ENCODE measurements around the gene PXDN.

PXDN gene

DNA sequence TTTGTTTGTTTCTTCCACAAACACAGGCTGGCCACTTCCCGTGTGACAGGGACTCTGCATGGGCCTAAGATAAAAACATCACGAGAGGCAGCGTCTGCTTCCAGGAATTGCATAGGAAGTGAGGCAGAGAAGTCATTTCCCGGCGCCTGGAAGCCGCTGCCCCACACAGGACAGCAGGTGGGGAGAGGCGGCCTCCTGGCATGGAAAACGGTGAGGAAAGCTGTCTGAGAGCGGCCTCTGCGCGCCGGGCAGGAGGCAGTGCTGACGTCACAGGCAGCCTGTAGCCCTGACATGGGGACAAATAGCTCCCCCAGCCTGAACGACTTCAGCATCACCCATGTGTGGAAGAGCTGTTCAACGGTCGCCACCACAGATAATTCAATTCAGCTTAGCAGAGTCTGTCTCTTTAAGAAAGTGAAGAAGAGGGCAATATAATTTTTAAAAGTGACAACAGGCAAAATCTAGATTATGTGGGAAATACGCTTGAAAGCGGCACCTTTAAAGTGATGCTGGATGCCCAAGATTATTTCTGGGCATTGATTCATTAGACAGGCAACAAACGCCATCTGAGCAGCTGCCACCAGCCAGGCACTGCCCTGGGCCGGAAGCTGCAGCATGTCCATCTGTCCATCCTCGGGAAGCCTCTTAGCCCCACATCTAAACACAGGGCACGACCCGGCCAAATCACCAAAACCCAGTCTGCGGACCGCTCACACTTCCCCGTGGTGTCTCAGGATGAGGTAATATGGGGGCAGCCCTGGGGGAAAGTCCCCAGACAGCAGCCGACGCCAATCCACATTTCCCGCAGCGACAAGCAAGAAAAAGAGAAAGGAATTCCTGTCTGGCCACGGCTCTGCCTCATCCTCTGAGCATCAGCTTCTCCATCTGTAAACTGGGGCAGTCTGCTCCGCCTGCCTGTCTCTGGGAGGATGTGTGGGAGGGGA is 138.9 kb downstream of the PXDN start:
- no peak overlapping the region for H3K4me3 ChIP-seq (ENCODE audit: low read length)

DNA sequence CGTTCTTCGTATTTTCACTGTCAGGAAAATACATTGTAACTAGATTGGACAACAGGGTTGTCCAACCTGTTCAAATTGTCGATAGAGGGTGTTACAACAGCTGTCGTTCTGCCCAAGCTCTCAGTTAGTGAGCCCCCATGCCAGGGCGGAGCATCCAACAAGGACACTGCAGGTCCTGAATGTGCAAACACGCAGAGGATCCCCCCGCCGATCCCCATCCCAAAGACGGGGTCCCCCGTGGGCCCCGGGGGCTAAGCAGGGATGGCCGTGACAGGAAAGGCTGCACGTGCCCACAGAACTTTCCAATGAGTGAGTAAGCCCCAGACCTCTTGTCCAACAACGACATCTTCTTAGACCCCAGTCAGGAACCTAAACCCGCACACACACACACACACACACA is 140.8 kb downstream of the PXDN start:
- H3K4me3 ChIP-seq (ENCODE audit: low read length): no peak overlapping the region
- no peaks in the 10 kb centered on the region for H3K79me2 ChIP-seq (ENCODE audit: low read length)
- H3K4me2 ChIP-seq (ENCODE audit: low read depth, low read length): no peak overlapping the region
- H3K4me1 ChIP-seq (ENCODE audit: low read length): no peaks in the 10 kb centered on the region
- H4K20me1 ChIP-seq (ENCODE audit: insufficient read depth, low read length): no peaks in the 10 kb centered on the region
- H2AFZ ChIP-seq (ENCODE audit: low read length): no peak overlapping the region
- no peak overlapping the region for H3K9ac ChIP-seq (ENCODE audit: low read length)
- no peaks in the 10 kb centered on the region for H3F3A ChIP-seq (ENCODE audit: insufficient read depth, low read length)
- H3K9me3 ChIP-seq (replicated peaks; ENCODE audit: insufficient read depth, low read length): no peaks in the 10 kb centered on the region
- H3K9me2 ChIP-seq (replicated peaks; ENCODE audit: insufficient read depth, low read length): no peaks in the 10 kb centered on the region
- H3K27ac ChIP-seq (ENCODE audit: low read length): no peak overlapping the region
- no peaks in the 10 kb centered on the region for H3K27me3 ChIP-seq (replicated peaks; ENCODE audit: insufficient read depth, low read length)
- DNase-seq: no peak
- H3K36me3 ChIP-seq (replicated peaks; ENCODE audit: insufficient read depth, low read length): no peaks in the 10 kb centered on the region
- TF ChIP-seq EZH2 (optimal IDR thresholded peaks at IDR 0.05; ENCODE audit: low read depth, low read length): no peak
- no peak for TF ChIP-seq EZH2phosphoT487 (IDR thresholded peaks at IDR 0.05; ENCODE audit: low read length)
- TF ChIP-seq, protein P1, sequence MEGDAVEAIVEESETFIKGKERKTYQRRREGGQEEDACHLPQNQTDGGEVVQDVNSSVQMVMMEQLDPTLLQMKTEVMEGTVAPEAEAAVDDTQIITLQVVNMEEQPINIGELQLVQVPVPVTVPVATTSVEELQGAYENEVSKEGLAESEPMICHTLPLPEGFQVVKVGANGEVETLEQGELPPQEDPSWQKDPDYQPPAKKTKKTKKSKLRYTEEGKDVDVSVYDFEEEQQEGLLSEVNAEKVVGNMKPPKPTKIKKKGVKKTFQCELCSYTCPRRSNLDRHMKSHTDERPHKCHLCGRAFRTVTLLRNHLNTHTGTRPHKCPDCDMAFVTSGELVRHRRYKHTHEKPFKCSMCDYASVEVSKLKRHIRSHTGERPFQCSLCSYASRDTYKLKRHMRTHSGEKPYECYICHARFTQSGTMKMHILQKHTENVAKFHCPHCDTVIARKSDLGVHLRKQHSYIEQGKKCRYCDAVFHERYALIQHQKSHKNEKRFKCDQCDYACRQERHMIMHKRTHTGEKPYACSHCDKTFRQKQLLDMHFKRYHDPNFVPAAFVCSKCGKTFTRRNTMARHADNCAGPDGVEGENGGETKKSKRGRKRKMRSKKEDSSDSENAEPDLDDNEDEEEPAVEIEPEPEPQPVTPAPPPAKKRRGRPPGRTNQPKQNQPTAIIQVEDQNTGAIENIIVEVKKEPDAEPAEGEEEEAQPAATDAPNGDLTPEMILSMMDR (IDR thresholded peaks at IDR 0.05; ENCODE audit: low read length): no peak

More for the DNA sequence above, 138.9 kb downstream of the PXDN start:
- no peaks in the 10 kb centered on the region for H3F3A ChIP-seq (ENCODE audit: insufficient read depth, low read length)
- no peaks in the 10 kb centered on the region for H3K9me3 ChIP-seq (replicated peaks; ENCODE audit: insufficient read depth, low read length)
- H4K20me1 ChIP-seq (ENCODE audit: insufficient read depth, low read length): no peaks in the 10 kb centered on the region
- no peak overlapping the region for H3K27ac ChIP-seq (ENCODE audit: low read length)
- no peak for DNase-seq
- H3K36me3 ChIP-seq (replicated peaks; ENCODE audit: insufficient read depth, low read length): no peaks in the 10 kb centered on the region
- H3K27me3 ChIP-seq (replicated peaks; ENCODE audit: insufficient read depth, low read length): no peaks in the 10 kb centered on the region
- no peak overlapping the region for H3K9ac ChIP-seq (ENCODE audit: low read length)
- TF ChIP-seq EZH2 (optimal IDR thresholded peaks at IDR 0.05; ENCODE audit: low read depth, low read length) (no peak), EZH2phosphoT487 (IDR thresholded peaks at IDR 0.05; ENCODE audit: low read length) (no peak)
- TF ChIP-seq, protein P1 (IDR thresholded peaks at IDR 0.05; ENCODE audit: low read length): no peak
- H2AFZ ChIP-seq (ENCODE audit: low read length): no peak overlapping the region
- no peaks in the 10 kb centered on the region for H3K4me1 ChIP-seq (ENCODE audit: low read length)
- no peak overlapping the region for H3K4me2 ChIP-seq (ENCODE audit: low read depth, low read length)
- no peaks in the 10 kb centered on the region for H3K9me2 ChIP-seq (replicated peaks; ENCODE audit: insufficient read depth, low read length)
- no peaks in the 10 kb centered on the region for H3K79me2 ChIP-seq (ENCODE audit: low read length)

DNA sequence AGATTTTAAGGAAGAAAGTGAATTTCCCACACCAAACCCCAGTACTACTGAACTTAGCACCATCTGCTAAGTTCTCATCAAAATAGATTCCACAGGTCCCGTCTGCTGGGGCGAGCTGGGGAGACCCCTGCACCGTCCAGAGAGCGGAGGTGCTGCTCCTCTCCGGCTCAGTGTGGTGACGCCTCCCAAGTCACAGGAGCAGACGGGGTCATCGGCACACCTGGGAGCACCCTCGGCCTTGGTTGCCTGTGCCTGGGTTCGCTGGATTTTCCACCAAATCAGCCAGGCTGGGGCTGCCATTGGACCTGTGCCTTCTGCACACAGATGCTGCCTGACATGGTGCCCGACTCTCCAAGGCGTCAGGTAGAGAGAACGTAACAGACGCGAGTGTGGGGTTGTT is 141.3 kb downstream of the PXDN start:
- no peak for DNase-seq
- Histone ChIP-seq H3K9me2 (replicated peaks; ENCODE audit: insufficient read depth, low read length) (no peaks in the 10 kb centered on the region), H3K27ac (ENCODE audit: low read length) (no peak overlapping the region), H3K4me3 (ENCODE audit: low read length) (no peak overlapping the region), H3K27me3 (replicated peaks; ENCODE audit: insufficient read depth, low read length) (no peaks in the 10 kb centered on the region), H3K9me3 (replicated peaks; ENCODE audit: insufficient read depth, low read length) (no peaks in the 10 kb centered on the region), H3K79me2 (ENCODE audit: low read length) (no peaks in the 10 kb centered on the region), H3F3A (ENCODE audit: insufficient read depth, low read length) (no peaks in the 10 kb centered on the region), H3K4me2 (ENCODE audit: low read depth, low read length) (no peak overlapping the region), H4K20me1 (ENCODE audit: insufficient read depth, low read length) (no peaks in the 10 kb centered on the region), H3K36me3 (replicated peaks; ENCODE audit: insufficient read depth, low read length) (no peaks in the 10 kb centered on the region), H3K4me1 (ENCODE audit: low read length) (no peaks in the 10 kb centered on the region), H3K9ac (ENCODE audit: low read length) (no peak overlapping the region), H2AFZ (ENCODE audit: low read length) (no peak overlapping the region)
- TF ChIP-seq EZH2 (optimal IDR thresholded peaks at IDR 0.05; ENCODE audit: low read depth, low read length) (no peak), EZH2phosphoT487 (IDR thresholded peaks at IDR 0.05; ENCODE audit: low read length) (no peak)
- TF ChIP-seq, protein P1 (IDR thresholded peaks at IDR 0.05; ENCODE audit: low read length): no peak

Data from MM.1S (cell line).